Measurements from ENCODE around the gene MRM2. TPM values are rescaled to one million over a fixed set of nuclear protein-coding genes. Genes with fewer than 3 reads are reported as not detected.

Gene MRM2
- total and polyA plus RNA-seq, 10 of the 15 experiments (the other 5 are each of a cell fraction or from before 2014, with no cell fraction given), result 43.2 to 128 (median 71.4) TPM

DNA sequence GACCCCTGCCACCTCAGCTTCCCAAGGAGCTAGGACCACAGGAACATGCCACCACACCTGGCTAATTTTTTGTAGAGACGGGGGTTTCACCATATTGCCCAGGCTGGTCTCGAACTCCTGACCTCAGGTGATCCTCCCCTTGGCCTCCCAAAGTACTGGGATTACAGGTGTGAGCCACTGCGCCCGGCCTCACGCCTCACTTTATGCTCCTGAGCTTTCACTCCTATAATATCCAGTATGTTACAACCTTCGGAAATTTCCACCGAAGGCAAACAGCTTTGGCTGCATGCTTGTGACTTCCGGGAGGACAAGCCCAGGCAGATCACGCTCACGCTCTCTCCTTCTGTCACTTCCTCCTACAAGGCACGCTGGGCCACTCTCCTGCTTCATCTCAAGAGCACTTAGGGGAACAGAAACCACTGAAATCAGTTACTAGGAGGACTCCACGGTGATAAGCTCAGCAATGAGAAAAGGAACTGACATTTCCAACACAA lies 4.8 kb downstream of the MRM2 start (continued):
- TF ChIP-seq, protein P1, sequence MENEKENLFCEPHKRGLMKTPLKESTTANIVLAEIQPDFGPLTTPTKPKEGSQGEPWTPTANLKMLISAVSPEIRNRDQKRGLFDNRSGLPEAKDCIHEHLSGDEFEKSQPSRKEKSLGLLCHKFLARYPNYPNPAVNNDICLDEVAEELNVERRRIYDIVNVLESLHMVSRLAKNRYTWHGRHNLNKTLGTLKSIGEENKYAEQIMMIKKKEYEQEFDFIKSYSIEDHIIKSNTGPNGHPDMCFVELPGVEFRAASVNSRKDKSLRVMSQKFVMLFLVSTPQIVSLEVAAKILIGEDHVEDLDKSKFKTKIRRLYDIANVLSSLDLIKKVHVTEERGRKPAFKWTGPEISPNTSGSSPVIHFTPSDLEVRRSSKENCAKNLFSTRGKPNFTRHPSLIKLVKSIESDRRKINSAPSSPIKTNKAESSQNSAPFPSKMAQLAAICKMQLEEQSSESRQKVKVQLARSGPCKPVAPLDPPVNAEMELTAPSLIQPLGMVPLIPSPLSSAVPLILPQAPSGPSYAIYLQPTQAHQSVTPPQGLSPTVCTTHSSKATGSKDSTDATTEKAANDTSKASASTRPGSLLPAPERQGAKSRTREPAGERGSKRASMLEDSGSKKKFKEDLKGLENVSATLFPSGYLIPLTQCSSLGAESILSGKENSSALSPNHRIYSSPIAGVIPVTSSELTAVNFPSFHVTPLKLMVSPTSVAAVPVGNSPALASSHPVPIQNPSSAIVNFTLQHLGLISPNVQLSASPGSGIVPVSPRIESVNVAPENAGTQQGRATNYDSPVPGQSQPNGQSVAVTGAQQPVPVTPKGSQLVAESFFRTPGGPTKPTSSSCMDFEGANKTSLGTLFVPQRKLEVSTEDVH (IDR thresholded peaks at IDR 0.05; ENCODE audit: low read depth, partially characterized antibody), result peak; percentile 31
- TF ChIP-seq EP300 (IDR thresholded peaks at IDR 0.05; ENCODE audit: borderline replicate concordance in 1 of 2, control insufficient read depth in 1 of 2, low read depth in 2 of 2, low read length in 2 of 2) (peak; percentile 73 to 89), STAT1 (conservative IDR thresholded peaks at IDR 0.05) (no peak), TCF7 (IDR thresholded peaks at IDR 0.05; ENCODE audit: borderline replicate concordance) (no peak), BACH1 (IDR thresholded peaks at IDR 0.05; ENCODE audit: borderline replicate concordance) (peak; percentile 66; the same call in 1 of the 2 replicates), SPI1 (IDR thresholded peaks at IDR 0.05; ENCODE audit: borderline replicate concordance, insufficient read depth, low read depth, low read length) (peak; percentile 97), RAD51 (IDR thresholded peaks at IDR 0.05) (no peak), EED (IDR thresholded peaks at IDR 0.05; ENCODE audit: low read depth) (peak; percentile 90), GABPA (IDR thresholded peaks at IDR 0.05; ENCODE audit: low read depth) (peak; percentile 84), MEF2B (IDR thresholded peaks at IDR 0.05; ENCODE audit: partially characterized antibody, poor library complexity, severe bottlenecking) (peak; percentile 63), RB1 (IDR thresholded peaks at IDR 0.05; ENCODE audit: borderline replicate concordance) (no peak), MEF2A (IDR thresholded peaks at IDR 0.05; ENCODE audit: insufficient read depth, low read depth, low read length) (peak; percentile 59; the same call in 1 of the 2 replicates), JUNB (IDR thresholded peaks at IDR 0.05) (peak; percentile 91), SP1 (IDR thresholded peaks at IDR 0.05; ENCODE audit: low read depth, low read length) (peak; percentile 63), ZNF217 (IDR thresholded peaks at IDR 0.05) (peak; percentile 96), FOXK2 (IDR thresholded peaks at IDR 0.05) (no peak), BMI1 (IDR thresholded peaks at IDR 0.05; ENCODE audit: borderline replicate concordance) (peak; percentile 42; the same call in 1 of the 2 replicates), SUPT20H (IDR thresholded peaks at IDR 0.05; ENCODE audit: borderline replicate concordance, control insufficient read depth, low read depth, low read length) (no peak), SREBF1 (IDR thresholded peaks at IDR 0.05; ENCODE audit: low read length) (no peak), HCFC1 (IDR thresholded peaks at IDR 0.05; ENCODE audit: low read length) (no peak), TCF12 (IDR thresholded peaks at IDR 0.05; ENCODE audit: low read depth, low read length) (peak; percentile 82)
- TF ChIP-seq, protein P2, sequence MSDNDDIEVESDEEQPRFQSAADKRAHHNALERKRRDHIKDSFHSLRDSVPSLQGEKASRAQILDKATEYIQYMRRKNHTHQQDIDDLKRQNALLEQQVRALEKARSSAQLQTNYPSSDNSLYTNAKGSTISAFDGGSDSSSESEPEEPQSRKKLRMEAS (IDR thresholded peaks at IDR 0.05; ENCODE audit: low read depth, low read length), result peak; percentile 94
- TF ChIP-seq, protein P3, sequence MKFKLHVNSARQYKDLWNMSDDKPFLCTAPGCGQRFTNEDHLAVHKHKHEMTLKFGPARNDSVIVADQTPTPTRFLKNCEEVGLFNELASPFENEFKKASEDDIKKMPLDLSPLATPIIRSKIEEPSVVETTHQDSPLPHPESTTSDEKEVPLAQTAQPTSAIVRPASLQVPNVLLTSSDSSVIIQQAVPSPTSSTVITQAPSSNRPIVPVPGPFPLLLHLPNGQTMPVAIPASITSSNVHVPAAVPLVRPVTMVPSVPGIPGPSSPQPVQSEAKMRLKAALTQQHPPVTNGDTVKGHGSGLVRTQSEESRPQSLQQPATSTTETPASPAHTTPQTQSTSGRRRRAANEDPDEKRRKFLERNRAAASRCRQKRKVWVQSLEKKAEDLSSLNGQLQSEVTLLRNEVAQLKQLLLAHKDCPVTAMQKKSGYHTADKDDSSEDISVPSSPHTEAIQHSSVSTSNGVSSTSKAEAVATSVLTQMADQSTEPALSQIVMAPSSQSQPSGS (IDR thresholded peaks at IDR 0.05; ENCODE audit: low read length), result no peak; the same call in 1 of the 2 replicates
- TF ChIP-seq, protein P4, sequence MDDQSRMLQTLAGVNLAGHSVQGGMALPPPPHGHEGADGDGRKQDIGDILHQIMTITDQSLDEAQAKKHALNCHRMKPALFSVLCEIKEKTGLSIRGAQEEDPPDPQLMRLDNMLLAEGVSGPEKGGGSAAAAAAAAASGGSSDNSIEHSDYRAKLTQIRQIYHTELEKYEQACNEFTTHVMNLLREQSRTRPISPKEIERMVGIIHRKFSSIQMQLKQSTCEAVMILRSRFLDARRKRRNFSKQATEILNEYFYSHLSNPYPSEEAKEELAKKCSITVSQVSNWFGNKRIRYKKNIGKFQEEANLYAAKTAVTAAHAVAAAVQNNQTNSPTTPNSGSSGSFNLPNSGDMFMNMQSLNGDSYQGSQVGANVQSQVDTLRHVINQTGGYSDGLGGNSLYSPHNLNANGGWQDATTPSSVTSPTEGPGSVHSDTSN (IDR thresholded peaks at IDR 0.05; ENCODE audit: insufficient replicate concordance, low read depth, low read length), result no peak
- TF ChIP-seq, protein P5, sequence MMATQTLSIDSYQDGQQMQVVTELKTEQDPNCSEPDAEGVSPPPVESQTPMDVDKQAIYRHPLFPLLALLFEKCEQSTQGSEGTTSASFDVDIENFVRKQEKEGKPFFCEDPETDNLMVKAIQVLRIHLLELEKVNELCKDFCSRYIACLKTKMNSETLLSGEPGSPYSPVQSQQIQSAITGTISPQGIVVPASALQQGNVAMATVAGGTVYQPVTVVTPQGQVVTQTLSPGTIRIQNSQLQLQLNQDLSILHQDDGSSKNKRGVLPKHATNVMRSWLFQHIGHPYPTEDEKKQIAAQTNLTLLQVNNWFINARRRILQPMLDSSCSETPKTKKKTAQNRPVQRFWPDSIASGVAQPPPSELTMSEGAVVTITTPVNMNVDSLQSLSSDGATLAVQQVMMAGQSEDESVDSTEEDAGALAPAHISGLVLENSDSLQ (IDR thresholded peaks at IDR 0.05), result peak; percentile 56
